HL-60/S4 treated with phorbol 12-myristate 13-acetate at 8.2 ng/mL for 4 days and 3 days (cell line): Measurements from ENCODE around the gene MRPL28.
"Not testable (repeated sequence)": the region's sequence is repeated elsewhere in the genome, so short reads cannot be mapped to it uniquely, and the experiment has no call there.

Source experiments
- in situ Hi-C: fragments of 300-500 bp; cut with MboI; formaldehyde crosslinking; loops from 2 replicates; pipeline ENCODE4 v1.15.0; 2022; ENCODE audit warnings: low sequenced_read_pairs

The MRPL28 gene

DNA sequence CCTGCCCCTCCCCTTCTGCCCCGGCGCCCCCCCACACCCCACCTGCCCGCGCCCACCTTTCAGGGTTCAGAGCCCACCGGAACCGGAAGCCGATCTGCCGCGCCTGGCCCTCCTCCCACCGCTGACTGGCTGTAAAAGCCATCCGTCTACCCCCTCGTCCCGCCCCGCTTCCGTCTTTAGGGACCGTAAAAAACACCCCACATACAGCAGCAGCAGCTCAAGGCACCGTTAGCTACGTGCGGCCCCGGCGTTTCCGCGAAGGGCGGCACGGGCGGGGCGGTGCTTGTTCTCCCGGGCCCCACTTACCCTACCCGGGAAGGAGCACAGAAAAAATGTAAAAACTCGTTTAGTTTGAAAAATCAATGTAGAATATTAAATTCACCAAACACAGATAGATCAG lies at the start of gene MRPL28:
Gene MRPL28 (minus strand): TSS at position 96 of the 400 bp plus-strand sequence. CDS start 320 bp downstream, outside the sequence.
- in situ Hi-C loops = no loop called here

DNA sequence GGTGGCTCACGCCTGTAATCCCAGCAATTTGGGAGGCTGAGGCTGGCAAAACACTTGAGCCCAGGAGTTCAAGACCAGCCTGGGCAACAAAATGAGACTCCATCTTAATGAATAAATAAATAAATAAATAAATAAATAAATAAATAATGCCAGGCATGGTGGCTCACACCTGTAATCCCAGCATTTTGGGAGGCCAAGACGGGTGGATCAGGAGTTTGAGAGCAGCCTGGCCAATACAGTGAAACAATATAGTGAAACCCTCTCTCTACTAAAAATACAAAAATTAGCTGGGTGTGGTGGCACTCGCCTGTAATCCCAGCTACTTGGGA lies 44.8 kb upstream of the MRPL28 start:
- in situ Hi-C loops = not testable (repeated sequence)

DNA sequence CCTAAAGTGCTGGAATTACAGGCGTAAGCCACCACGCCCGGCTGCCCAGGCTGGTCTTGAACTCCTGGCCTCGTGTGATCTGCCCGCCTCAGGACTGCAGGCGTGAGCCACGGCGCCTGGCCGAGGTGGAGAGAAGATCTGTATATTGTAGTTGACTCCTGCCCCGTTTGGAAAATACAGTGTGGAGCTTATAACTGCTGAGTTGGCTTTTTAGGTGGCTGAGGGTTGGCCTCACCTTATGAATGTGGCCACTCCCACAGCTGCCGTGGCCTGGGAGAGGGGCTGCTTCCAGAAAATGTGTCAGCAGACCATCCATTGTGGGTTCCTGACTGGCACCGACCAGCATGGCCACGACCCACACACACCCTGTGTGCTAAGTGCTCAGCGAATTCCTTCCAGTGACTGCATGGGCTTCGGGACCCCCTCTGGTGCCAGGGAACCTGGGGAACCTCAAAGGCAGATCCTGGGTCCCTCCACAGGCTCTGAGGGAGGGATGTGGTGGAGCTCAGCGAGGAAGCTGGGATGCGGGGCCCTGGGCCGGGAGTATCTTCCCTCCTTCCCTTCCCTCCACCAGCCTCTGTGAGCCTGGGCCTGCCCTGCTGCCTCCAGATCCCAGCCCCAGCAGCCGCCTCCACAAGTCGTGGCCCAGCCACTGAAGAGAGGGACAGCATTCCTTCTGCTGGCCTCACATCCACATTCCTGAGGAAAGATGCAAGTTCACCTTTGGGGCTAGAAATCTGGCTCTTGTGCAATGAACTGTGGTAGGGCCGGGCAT lies 44.2 kb upstream of the MRPL28 start:
- in situ Hi-C loops = no loop called here

DNA sequence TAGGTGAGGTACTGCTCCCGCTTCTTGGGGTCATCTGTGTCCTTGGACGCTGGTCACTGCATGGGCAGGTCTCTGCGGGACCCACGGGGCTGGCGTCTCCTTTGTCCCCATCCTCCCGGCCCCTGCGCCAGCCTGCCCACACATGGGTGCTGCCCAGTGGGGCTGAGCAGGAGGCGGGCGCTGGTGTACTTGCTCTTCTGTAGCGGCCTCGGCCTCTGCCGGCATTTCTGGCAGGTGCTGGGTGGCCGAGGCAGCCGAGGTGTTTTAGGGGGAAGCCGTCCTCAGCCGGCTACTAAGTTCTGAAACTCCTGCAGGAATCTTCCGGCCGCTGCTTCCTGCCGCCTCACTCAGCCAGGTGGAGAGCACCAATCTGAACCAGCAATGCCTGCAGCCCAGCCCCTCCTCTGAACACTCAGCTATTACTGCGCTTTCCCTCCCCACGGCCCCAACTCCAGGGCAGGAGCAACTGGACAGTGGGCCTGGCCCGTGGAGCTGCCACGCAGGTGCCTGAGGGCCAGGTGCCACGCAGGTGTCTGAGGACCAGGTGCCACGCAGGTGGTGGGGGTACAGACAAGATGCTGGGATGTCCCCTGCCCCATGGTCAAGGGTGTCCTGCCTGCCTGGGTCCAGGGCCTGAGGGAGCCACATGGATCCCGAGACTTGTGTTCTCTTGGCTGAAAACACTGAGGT lies 41.4 kb upstream of the MRPL28 start:
- in situ Hi-C loops = no loop called here

DNA sequence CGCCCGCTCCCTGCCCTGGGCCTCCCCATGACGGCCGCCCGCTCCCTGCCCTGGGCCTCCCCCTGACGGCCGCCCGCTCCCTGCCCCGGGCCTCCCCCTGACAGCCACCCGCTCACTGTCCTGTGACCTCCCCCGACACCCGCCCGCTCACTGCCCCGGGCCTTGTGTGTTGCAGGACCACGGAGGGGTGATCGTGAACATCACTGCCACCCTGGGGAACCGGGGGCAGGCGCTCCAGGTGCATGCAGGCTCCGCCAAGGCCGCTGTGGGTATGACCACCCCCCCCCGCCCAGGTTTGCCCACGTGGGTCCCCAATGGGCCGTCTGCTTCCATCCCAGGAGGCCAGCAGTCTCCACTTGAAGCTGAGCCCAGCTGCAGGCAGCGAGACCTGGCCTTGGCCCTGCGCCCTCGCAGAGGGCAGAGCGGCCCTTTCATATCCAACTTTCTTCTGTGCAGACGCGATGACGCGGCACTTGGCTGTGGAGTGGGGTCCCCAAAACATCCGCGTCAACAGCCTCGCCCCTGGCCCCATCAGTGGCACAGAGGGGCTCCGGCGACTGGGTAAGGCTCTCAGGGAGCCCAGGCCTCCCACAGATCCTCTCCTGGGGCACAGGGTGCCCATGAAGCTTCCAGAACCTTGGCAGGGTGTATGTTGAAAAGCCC lies 40.3 kb upstream of the MRPL28 start:
- in situ Hi-C loops = no loop called here

DNA sequence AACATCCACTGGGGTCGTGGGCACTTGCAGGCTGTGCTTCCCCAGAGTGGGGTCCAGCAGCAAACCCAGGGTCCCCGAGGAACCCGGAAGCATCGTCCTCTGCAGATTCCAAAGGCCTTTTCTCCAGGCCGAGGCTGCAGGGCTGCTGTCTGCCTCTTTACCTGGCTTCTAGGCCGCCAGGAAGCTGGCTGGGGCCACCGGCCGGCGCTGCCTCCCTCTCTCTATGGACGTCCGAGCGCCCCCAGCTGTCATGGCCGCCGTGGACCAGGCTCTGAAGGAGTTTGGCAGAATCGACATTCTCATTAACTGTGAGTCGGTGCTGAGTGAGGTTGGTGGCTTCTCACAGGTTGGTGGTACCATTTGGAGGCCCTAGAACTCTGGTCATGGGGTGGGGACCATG lies 36.9 kb upstream of the MRPL28 start:
- in situ Hi-C loops = no loop called here

DNA sequence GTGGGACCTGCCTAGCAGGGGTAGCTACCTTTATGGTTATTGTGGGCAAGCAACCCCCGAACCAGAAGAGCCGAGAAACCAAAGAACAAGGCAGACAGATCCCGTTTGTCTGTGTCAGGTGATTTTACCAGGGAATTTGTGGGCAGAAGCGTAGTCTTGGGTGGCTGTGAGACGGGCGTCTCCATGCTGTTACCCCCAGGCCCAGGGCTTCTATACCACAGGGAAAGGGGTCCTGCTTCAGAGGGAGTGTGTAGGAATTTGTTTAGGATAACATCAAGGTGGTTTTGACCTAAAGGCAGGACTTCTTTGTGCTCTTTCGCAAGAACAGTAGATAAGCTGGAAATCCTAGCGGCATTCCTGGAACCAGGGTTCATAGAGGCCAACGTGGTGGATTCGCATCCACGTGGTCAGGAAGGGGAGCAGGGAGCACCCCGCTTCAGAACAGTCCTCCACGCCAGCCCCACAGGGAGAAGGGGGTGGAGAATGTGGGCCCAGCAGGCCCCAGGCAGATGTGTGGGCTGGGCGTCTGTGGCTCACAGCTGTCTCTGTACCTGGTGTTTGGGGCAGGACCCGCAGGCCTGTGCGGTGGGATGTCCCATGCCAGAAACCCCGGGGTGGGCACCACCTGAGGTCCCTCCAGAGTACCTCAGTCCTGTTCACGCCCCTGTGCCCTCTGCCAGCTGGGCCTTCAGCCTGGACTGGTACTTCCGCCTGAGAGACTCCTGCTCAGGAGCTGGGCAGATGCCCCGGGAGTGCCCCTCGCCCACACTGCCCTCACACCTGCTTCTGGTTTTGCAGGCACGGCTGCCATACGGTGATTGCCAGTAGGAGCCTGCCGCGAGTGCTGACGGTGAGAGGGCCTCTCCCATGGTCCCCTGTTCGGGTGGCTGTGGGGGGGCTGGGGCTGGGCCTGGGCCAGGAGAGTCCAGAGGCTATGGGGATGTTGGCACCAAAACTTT lies 35.5 kb upstream of the MRPL28 start:
- in situ Hi-C loops = no loop called here

DNA sequence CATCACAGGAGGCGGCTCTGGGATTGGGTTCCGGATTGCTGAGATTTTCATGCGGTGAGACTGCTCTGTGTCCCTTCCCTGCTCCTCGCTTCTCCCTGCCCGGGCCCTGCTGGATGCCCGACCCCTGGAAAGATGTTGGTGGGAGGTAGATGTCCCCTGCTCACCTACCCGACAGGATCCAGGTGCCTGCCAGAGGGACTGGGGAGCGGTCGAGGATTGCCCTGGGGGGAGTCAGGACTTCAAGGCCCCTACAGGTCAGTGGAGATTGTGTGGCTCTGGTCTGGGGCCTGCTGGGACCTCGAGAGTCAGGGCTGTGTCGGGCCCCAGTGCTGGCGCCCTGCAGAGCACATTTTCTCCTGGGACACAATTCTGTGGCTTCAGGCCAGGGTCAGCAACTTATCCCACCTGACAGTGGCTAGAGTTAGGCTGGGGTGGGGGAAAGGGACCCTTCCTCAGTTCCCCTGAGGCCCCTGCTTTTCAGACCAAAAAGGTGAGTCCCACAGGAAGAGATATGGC lies 34.7 kb upstream of the MRPL28 start:
- in situ Hi-C loops = no loop called here

DNA sequence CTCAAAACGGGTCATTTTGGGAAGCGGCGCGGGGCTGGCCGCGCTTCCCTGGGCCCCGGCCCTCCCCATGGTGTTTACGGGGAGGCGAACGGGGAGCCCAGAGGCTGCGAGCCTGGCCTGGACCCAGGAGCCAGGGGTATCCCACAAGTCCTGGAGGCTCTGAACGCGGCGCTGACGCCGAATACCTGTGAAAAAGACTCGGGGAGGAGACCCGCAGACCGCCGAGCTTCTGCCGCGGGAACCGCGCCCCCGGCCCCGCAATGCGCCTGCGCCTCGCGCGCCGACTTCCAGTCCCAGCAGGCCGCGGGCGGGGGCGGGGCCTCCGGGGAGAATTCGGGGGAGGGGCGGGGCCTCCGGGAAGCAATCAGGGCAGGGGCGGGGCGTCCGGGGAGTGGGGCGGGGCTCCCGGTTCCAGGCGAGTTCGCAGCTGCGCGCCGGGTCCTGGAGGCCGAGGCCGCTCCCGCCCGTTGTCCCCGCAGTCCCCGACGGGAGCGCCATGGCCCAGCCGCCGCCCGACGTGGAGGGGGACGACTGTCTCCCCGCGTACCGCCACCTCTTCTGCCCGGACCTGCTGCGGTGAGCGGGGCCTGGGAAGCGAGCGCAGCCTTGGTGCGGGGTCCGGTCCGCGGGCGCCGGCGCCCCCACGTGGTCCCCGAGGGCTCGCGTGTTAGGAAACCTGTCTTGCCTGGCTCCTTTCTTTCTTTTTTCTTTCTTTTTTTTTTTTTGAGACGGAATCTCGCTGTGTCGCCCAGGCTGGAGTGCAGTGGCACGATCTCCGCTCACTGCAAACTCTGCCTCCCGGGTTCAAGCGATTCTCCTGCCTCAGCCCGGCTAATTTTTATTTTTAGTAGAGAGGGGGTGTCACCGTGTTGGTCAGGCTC lies 31.4 kb upstream of the MRPL28 start, which contains the start of gene DECR2:
Gene DECR2 (plus strand): TSS at position 418 of the 881 bp plus-strand sequence. CDS start 79 bp downstream, at position 497.
- in situ Hi-C loops = no loop called here

DNA sequence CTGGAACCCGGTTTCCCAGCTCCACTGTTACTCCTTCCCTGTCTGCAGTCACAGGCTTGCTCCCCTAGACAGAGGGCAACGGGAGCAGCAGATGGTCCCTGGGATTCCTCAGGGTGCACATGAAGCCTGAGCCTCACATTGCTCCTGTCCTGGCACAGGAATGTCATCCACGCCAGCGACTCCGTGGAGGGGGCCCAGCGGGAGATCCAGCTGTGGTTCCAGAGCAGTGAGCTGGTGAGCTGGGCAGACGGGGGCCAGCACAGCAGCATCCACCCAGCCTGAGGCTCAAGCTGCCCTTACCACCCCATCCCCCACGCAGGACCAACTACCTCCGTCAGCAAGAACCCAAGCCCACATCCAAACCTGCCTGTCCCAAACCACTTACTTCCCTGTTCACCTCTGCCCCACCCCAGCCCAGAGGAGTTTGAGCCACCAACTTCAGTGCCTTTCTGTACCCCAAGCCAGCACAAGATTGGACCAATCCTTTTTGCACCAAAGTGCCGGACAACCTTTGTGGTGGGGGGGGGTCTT lies 29.8 kb upstream of the MRPL28 start:
- in situ Hi-C loops = no loop called here

DNA sequence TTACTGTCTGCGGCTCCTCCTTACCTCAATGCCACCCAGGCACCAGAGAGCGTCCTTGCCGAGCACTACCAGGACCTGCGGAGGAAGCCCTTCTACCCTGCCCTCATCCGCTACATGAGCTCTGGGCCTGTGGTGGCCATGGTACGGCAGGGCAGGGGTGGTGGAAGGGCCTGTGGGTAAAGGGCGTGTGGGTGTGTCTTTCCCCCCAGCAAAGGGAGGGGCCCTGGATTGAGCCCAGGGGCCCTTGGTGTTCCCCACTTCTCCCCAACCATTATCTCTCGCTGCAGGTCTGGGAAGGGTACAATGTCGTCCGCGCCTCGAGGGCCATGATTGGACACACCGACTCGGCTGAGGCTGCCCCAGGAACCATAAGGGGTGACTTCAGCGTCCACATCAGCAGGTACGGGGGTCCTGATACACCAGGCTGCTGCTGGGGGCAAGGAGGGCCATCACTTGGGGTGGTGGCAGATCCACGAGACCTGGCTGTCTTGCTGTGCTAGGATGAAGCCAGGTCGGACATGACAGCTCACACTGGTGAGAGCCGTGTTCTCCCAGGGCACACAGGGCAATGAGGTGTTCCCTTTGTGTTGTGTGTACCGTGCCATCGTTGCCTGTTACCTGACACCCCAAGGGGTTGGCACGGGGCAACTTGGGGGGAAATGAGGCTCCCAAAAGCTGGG lies 29.1 kb upstream of the MRPL28 start:
- in situ Hi-C loops = no loop called here

DNA sequence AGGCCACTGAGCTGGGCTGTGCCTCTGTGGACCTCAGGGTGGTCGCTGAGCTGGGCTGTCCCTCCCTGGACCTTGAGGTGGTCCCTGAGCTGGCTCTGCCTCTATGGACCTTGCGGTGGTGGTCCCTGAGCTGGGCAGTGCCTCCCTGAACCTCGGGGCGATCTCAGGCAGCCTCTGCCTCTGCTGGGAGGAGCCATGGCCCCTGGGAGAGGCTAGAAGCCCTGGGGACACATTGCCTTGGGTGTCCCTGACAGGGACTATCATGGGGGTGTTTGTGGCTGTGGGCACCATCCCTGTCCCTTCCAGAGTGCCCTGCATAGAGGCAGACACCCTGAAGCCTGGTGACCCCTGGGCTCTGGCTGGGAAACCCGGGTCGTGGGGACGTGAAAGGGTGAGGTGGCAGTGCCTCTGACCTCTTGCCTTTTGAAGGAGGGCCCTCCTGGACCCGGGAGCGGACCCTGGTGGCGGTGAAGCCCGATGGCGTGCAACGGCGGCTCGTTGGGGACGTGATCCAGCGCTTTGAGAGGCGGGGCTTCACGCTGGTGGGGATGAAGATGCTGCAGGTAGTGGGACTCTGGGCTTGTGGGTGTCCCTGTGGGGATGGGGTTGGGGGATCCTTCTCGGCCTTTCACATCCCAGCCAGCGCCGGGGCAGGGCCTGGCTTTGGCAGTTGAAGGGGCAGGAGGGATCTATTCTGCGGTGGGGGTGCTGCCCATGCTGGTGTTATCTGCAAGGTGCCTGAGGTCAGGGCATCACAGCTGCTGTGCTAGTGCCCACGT lies 28.4 kb upstream of the MRPL28 start:
- in situ Hi-C loops = no loop called here

DNA sequence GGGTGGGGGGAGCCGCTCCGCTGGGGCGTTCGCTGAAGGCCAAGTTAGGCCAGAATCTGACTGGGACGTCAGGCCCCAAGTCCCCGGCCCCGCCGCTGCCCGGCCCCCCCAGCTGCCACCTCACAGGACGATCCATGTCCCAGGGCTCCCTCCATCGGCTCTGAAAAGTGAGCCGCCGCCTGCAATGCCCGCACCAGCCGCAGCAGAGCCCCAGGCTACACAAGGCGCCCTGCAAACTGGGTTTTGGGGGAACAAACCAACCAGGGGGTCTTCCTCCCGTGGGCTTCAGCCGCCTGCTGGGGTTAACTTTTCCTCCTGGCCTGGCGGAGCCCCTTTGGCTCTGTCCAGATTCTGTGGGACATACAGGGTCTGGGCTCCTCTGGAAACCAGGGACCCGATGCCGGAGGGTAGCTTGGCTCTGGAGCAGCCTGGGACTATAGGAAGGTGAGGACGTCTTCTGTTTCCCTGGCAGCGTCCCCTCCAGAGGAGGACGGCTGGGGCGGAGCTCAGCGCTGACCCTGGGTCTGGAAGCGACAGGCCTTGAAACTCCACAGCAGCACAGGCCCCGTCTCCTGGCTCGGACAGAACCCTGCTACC lies 27.5 kb upstream of the MRPL28 start:
- in situ Hi-C loops = no loop called here

DNA sequence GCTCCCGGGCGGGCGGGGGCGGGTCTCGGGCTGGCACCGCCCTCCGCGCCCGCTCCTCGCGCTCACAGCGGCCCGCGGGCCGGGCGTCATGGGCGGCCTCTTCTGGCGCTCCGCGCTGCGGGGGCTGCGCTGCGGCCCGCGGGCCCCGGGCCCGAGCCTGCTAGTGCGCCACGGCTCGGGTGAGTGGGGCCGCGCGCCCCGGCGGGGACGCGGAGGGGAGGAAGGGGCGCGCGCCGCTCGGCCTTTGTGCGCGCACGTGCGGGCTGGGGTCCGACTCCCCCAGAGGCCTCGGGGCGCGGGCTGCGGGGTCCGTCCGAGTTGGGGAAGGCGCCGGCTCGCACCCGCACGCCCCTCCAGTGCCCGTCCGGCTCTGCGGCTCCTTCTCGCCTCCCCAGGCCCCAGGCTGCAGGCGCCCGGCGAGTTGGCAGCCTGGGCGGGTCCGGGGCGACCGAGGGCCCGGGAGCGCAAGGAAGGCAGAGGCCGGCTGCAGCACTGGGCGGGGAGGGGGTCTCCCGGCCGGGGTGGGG lies 26.9 kb upstream of the MRPL28 start, which contains the start of gene NME4:
Gene NME4 (plus strand): TSS at position 65 of the 527 bp plus-strand sequence. CDS start 24 bp downstream, at position 89.
- in situ Hi-C loops = no loop called here

DNA sequence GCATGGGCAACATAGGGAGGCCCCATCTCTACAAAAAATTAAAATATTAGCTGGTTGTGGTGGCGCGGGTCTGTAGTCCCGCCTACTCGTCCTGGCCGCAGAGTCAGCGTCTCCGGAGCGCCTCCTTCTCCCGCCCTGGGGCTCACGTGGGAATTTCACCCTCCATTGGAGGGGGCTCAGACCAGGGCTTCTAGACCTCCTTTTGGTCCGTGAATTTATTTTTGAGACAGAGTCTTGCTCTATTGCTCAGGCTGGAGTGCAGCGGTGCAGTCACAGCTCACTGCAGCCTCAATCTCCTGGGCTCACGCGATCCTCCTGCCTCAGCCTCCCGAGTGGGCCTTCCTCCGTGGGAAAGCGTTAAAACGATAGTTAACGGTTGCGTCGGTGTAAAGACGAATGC lies 26.3 kb upstream of the MRPL28 start:
- in situ Hi-C loops = no loop called here

DNA sequence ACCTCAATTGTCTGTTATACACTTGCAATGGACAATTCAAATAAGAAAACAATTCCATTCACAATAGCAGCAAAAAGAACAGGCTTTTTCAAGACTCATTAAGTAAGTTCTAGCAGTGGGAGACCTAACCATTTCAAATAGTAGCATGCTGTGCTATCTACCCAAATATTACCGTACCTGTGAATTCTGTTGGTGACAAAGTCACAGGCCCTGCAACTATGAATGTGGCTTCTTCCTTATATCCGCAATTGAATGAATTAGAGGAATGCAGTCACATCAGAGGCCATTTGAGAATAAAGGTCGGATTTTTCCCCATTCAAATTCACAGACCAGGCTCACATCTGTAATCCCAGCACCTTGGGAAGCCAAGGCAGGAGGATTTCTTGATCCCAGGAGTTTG lies 25.9 kb upstream of the MRPL28 start:
- in situ Hi-C loops = no loop called here

DNA sequence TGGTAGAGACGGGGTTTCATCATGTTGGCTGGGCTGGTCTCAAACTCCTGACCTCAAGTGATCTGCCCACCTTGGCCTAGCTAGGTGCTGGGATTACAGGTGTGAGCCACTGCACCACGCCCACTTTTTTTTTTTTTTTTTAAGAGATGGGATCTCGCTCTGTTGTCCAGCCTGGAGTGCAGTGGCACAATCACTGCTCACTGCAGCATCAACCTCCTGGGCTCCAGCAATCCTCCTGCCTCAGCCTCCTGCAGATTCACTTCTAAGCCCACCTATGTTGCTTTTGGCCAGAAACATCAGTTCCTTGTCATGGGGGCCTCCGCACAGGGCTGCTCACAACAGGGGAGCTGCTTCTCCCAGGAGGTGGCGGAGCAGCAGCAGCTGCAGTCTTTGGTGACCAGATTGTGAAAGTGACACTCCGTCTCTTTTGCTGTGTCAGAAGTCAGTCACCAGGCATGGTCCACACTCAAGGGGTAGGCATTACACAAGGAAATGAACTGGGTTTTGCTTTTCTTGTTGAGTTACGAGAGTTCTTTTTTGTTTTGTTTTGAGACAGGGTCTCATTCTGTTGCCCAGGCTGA lies 22.2 kb upstream of the MRPL28 start:
- in situ Hi-C loops = no loop called here
